ENCODE results near the gene ST7L.
A peak's percentile ranks its signal among the peaks of the same experiment; 100 is the strongest.
"Not testable (repeated sequence)": the region's sequence is repeated elsewhere in the genome, so short reads cannot be mapped to it uniquely, and the experiment has no call there.

The ST7L gene

DNA sequence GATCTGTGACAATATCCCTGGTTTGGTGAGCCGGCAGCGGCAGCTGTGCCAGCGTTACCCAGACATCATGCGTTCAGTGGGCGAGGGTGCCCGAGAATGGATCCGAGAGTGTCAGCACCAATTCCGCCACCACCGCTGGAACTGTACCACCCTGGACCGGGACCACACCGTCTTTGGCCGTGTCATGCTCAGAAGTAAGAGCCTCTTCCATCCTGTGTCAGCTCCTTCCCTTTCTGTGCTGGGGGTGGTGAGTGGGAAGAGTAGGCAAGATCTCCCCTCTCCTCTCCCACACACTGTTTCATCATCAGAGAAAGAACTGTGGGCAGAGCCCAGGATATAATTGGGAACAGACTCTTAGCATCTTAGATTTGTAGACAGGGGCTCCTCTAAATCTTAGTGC is 104.0 kb downstream of the ST7L start:
- no peak for DNase-seq

DNA sequence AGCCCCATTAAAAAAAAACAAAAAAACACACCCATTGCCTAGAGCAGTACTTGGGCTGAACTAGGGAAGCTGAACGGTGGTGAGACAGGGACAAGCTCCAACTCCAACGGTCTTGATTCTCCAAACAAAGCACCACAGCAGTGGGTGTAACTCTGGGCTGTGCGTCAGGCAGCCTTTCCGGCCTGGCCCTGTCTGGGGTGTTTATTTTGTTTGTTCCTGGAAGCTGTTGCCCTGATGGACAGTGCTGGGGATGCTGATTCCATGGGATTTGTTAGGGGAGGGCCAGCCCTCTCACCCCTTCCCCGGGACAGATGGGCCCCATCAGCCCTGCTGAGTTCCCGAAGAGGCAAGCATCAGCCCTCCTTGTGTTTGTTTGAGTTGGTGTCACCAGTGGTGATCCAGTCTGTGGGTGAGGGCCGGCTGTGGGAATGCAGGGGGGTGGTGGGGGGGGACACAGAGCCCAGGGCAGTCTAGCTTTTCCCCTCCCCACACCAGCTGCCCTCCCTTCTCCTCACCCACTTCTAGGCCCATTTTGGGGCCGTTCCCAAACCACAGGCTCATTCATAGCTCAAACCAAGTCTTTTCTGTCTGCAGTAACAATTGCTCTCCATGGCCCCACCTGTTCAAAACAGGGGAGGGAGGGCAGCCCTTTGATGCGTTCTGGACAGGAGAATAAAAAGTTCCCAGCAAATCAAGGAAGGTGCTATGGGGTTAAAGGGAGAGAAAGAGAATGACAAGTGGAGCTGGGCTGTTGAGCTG is 105.7 kb downstream of the ST7L start:
- DNase-seq, result no peak

DNA sequence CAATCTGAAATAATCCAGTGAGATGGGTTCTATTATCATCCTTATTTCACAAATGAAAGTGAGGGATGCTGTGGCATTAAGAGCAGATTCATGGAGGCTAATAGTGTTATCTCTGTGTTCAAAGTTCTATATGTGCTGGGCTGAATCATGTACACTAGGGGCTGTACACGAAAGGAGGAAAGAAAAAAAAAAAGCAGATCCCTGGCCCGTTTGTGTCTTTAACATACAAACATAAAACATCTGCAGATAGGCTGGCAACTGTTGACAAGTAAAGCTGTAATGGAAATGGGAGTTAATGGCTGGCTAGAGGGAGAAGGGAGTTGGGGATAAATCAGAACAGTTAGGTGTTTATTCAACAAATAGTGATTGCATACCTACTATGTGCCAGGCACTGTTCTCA is 107.0 kb downstream of the ST7L start:
- DNase-seq, result no peak

DNA sequence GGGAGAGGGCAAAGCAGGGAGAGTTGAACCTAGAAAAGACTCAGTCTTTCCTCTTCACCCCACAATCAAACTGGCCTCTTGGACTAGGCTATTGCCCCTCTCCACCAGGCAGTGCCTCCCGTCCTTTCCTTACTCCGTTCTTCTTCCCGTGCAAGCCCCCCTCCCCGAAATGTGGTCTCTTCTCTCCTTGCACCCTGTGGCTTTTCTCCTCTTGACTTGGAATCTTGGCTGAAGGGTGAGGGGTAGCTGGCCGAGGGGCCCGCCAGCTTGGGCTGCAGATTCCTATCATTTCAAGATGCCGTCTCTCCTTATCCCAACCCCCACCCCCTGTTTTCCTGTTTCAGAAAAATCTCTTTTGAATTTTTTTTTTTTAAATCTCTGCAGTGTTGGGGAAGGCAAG is 108.6 kb downstream of the ST7L start:
- no peak for DNase-seq

DNA sequence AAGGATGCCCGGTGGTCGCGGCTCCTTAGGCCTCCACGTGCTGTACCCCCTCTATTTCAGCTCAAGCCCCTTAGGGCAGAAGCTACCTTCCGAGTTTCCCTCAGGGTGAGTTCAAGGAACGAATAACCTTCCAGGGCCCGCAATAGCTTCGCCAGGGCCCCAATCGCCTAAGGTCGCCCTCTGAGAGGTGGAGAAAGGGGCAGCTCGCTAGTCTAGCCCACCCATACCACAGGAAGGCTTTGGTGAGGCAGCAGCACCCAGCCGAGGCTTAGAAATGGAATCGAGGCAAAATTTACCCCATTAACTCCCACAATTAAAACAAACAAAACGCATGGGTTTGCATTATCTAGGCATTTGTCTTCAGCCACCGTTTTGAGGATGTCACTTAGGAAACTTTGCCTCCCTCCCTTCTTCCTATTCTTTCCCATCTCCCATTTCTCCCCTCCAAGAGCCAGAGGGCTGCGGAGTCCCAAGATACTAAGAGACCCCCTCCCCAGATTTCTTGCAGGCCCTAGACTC is 109.2 kb downstream of the ST7L start:
- DNase-seq, result no peak

DNA sequence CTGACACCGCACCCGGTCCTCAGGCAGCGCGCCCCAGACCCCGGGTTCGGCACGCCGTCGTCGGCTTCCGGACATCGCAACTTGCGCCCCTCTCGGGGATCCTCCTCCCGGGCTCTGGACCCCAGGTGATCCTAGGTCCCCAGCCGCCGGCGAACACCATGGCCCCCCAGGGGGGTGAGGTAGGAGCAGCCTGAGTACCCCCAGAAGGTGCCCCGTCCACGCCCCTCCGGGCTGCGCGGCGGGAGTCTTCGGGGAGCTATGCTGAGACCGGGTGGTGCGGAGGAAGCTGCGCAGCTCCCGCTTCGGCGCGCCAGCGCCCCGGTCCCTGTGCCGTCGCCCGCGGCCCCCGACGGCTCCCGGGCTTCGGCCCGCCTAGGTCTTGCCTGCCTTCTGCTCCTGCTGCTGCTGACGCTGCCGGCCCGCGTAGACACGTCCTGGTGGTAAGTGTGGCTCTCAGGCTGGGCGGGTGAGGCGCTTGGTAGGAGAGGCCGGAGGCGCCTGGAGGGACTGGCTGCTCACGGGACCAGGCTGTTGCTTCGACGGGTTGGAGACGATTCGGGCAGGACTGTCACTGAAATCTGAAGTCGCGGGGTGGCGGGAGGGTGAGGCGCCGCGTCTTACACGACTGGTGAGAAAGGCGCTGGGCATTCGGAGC is 109.8 kb downstream of the ST7L start:
- DNase-seq, result no peak

DNA sequence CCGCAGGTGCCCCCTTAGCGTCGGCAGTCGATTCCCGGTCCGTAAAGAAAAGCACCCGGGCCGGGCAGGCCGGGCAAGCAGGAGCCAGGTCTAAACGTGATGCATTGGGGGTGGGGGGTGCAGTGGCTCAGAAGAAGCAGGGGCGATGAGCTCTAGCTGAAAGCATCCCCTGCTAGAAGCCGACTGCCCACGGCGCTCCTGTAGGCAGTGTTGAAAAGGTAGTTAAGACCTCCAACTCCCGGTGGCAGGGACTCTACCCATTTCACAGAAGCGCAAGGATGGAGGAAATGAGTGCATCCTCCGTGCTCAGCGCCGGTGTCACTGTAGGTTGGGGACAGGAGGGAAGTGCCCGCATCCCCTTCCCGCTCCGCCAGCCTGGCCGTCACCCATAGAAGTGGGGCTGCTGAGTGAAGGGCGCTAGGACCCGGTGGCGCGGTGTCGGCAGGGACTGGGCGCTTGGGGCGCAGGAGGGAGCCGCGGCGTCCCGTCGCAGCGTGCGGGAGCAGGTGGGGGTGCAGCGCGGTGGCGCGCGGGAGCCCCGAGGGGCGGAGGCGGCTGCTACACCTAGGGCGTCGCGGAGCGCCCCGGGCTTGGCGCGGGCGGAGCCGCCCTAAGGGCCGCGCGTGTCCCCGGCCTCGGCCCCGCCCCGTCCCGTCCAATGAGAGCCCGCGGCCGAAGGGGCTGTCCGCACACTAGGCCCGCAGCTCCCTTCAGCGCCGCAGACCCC is 110.5 kb downstream of the ST7L start, which contains the start of gene WNT2B:
Gene WNT2B, plus strand, starts transcription at position 688 of the 727 bp plus-strand sequence. CDS start 298 bp downstream, outside the sequence.
- DNase-seq, result peak; percentile 26

DNA sequence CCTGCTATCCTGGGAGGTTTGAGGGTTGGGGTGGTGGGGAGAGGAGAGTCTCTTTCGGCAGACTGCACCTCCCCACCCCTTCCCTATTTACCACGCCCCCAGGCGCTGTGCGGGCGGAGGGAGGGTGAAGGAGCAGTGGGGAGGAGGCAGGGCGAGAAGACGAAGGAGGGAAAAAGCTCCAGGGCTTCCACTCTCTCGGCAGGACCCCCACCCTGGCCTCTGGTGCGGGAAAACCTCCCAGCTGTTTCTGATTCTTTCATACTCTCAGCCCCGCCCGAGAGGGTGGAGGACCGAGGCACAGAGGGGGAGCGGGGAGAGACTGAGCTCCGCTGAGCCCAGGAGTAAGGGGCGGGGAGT is 111.0 kb downstream of the ST7L start:
- no peak for DNase-seq

DNA sequence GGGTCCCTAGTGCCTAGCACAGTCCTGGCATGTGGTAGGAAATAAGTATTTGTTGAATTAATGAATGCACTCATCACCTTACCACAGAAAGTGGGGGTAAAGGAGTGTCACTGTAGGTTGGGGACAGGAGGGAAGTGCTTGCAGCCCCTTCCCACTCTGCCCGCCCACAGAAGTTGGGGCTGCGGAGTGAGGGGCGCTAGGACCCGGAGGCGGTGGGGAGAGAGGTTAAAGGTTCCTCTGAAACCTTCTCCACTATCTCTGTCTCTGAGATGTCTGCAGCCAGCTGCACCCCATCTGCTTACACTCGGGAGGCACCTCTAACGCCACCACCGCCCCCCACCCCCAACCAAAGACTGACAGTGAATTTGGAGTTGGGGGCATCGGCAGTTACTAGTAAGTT is 111.6 kb downstream of the ST7L start:
- no peak for DNase-seq

DNA sequence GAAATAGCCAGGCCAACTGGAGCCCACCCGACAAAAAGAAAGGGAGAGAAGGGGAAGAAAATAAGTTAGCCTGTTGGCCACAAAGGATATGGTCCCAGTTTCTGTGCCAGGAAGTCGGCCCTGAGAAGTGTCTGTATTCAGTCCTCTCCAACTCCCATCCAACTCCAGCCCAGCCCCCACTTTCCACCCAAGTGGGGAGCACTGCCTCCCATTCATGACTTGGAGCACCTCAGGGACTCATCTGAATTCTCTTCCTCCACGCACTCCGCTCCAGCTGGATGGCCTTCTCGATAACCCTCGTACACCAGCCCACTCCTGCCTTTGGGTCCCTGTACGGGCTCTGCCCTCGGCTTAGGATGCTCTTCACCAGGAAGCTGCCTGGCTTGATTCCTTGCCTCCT is 112.2 kb downstream of the ST7L start:
- no peak for DNase-seq

DNA sequence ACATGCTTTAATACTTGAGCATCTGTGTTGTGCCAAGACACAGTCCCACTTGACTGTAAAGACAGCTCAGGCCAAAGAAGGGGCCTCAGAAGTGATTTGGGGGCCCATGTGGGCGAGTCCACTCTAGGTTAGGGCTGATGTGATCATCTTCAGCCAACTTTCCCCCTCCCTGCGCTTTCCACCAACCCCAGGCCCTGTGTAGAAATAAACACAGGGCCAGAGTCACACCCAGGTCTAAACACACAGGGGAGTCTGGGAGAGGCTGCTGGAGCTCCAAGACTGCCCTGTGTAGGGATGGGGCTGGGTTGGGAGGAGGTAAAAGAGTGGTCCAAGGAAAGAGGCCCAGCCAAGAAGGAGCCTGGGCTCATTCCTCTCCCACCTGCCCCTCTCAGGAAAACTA is 112.6 kb downstream of the ST7L start:
- DNase-seq, result no peak

DNA sequence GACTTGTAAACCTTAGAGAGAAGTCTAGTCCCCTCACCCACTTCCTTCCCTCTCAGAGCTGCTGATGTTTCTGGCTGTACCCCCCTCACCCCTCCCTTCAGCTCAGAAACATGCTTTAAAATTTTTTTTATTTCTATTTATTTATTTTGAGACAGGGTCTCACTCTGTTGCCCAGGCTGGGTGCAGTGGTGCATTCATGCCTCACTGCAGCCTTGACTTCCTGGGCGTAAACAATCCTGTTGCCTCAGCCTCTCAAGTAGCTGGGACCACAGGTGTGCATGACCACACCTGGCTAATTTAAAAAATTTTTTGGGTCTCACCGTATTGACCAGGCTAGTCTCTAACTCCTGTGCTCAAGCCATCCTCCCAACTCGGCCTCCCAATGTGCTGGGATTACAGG is 113.1 kb downstream of the ST7L start:
- no peak for DNase-seq

DNA sequence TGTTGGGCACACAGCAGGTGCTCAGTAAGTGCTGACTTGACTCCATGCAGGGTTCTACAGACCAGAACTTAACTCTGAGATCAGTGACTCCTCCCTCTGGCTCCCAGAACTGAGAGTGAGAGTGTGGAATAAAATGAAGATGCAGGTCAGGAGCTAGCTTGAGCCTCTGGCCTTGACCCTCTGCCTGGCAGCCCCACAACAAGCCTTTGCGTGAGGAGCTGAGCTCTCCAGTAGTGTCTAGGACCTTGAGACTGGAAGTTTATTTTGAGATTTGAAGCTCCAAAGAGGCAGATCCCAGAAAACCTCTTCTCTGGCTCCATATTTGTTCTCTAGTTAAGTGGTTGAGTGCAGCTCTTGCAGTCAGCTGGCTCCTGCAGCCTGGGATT is 113.5 kb downstream of the ST7L start:
- DNase-seq, result no peak

DNA sequence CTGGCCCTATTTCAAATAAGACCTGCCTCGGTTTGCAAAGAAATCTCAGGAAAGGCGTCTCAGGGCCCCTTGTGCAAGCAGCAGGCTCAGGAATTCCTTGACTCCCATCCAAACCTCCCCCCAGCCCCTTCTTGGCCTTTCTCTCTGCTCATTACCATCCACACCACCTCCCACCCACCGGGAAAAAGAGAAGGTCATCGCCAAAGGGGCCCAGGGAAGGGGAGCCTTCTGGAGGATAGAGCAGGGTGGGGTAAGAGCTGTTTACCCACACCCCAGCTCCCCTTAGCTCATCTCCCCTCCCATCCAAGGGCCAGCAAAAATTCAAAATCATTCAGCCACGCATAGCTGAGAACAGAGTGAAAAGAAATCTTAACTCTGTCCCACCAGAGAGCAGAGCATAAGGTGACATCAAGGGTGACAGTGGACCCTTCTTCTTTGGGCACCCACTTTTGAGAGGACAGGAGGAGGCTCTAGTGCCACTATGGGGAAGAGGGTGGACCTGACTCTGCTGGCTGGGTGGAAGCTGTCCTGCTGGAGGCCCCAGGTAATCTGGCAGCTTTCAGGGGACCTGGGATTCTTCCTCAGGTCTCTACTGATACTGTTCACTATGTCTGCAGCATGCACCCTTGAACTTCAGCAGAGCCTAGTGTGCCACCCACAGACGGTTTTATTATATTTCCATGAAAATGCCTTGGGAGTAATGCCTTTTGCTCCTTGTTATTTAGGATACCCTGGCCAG is 114.1 kb downstream of the ST7L start:
- DNase-seq, result no peak

DNA sequence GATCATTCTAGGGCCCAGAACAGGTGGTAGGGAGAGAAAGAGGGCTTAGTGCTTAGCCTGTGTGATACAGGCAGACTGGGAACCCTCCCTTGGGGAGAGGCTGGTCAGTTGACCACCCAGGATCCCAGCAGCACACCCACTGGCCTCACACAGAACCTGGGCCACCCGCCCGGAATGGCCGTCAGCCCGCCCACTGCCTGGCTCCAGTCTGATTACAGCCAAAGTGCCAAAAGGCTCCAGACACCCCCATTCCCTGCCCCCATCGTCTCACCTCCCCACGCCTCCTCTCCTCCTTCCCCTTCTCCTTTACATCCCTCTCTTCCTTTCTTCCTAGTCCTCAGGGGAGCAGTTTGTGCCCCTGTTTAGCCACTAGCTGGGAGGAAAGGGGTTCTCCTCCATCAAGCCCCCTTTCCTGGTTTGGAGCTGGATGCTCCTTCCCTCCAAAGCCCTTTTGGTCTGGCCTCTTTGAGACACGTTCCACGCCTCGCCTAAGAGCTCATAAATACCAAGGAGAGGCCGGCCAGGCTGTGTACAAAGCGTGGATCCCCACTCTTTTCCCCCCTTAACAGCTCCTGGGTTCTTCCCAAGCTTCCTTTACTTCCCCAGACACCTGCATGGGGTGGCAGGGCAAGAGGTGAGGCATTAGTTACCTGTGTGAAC is 114.8 kb downstream of the ST7L start:
- DNase-seq, result no peak

DNA sequence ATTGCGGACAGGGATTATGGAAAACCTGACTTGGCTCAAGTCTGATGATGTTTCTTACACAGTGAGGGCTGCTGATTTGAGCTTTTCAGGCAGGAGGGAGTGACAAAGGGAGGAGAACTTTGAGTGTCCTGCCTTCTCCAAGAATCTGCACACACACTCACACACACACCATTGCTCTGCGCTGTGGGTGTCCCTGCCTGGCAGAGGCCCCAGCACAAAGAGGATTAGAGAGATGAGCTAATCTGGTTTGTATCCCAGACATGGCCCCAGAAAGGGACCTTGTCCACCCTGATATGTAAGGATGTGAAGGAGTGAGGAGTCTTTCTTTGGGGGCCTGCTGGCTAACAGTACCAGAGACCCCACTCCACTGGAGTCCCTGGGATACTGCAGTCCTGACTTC is 116.1 kb downstream of the ST7L start:
- DNase-seq, result no peak

DNA sequence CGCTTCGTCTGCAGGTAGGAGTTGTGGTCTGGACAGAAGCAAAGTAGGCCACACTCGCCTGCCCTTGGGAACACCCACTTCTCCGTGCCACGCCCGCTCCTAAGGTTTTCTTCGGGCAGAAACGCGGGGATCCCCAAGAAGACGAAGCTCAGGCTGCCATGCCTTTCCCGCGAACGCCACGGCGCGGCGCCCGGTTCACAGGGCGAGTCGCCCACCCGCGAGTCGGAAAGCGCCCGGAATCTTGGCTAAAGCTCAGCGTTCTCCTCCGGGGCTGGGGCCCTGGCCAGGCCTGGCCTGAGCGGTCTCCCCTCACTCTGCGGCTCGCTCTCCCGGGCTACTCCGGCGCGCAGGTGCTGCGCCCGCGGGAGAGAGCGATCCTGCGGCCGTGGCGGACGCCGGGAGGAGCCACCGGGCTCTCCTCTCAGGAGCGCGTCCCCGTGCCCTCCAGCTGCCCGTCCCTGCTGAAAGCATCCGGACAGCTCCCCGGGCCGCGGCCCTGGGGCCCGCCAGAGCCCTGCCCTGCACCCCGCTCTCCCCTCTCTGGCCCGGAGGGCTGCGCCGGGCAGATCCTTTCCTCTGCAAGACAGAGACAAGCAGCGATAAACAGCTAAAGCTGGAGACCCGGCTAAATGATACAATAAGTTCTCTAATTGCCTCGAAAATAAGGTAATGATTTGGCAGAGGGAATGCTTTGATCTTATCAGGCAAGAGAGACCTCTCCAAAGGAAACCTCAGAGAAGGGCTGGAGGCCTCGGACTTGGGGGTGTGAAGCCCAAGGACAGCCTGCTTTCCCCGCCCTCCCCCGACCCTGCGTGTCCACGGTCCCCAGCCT is 116.9 kb downstream of the ST7L start:
- peak; percentile 68 for DNase-seq

DNA sequence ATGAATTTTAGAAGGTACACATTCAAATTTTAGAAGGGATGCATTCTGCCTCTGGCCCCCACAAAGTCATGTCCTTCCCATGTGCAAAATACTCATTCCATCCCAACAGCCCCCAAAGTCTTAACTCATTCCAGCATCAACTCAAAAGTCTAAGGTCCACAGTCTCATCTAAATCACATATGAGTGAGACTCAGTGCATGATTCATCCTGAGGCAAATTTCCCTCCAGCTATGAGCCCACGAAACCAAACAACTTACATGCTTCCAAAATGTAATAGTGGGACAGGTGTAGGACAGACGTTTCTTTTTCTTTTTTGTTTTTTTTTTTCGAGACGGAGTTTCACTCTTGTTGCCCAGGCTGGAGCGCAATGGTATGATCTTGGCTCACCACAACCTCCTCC is 122.7 kb downstream of the ST7L start:
- DNase-seq, result no peak

DNA sequence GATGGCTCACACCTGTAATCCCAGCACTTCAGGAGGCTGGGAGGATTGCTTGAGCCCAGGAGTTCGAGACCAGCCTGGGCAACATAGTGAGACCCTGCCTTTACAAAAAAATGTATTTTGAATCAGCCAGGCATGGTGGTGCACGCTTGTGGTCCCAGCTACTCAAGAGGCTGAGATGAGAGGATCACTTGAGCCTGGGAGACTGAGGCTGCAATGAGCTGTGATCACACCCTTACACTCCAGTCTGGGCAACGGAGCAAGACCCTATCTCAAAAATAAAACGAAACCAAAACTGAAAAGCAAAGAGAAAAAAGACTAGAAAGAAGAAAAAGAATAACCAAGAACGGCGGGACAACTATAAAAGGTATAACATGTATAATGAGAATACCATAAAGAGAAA is 125.6 kb downstream of the ST7L start:
- no peak for DNase-seq

DNA sequence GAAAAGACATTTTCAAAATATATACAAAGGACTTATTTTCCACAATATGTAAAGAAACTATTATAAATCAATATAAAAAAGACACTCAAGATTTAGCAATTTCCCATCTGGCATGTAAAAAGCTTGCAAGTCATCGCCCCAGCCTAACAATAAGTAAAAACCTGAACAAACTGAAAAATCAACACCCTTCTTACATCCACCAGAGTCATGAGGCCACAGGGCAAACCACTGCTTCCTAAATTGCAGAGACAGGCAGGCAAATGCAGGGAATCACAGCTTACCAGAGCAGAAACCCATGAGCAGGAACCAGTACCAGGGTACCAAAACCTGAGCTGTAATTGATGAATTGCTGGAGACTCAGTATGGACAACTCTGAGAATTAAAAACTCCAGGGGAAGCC is 126.9 kb downstream of the ST7L start:
- no peak for DNase-seq

DNA sequence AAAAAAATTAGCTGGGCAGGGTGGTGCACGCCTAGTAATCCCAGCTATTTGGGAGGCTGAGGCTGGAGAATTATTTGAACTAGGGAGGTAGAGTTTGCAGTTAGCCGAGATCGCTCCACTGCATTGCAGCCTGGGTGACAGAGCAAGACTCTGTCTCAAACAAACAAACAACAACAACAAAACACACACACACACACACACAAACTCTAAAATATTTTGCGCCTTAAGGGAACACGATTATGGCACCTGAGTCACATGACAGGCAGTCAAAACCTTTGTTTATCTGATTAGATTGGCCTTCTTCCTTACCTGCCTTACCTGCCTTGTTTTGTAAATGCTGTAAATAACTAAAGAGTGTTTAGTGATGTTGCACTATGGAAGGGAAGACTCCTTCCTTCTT is 130.8 kb downstream of the ST7L start:
- DNase-seq, result no peak

DNA sequence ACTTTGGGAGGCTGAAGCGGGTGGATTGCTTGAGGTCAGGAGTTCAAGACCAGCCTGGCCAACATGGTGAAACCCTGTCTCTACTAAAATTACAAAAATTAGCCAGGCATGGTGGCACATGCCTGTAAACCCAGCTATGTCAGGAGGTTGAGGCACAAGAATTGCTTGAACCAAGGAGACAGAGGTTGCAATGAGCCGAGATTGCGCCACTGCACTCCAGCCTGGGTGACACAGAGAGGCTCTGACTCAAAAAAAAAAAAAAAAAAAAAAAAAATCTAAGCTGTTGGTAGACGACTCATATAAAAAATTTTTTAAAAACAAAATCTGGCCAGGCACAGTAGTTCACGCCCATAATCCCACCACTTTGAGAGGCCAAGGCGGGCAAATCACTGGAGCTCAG is 131.3 kb downstream of the ST7L start:
- DNase-seq, result not testable (repeated sequence)
